SK-N-SH (cell line): ENCODE data around the gene IZUMO4. TPM values are rescaled to one million over a fixed set of nuclear protein-coding genes. Genes with fewer than 3 reads are reported as not detected.

ENCODE experiments used
- CTCF ChIA-PET: fragments of 300-600, 350-600 bp; formaldehyde crosslinking; extraction: SDS; loops from one replicate; lab custom pipeline; 2021; lab: Yijun Ruan, JAX
- POLR2A ChIA-PET: fragments of 350-600 bp; sonication (Branson Sonifier 250); formaldehyde crosslinking; extraction: SDS; loops from one replicate; lab custom pipeline; 2020; ENCODE audit warnings: antibody characterized with exemption, inconsistent platforms; lab: Yijun Ruan, JAX
- DNase-seq: peaks from one replicate; pipeline ENCODE4 v3.0.0; 2012
- H2AFZ ChIP-seq: fragments of 200-600 bp; sonication (generic); 2 replicates; pipeline ENCODE4 v1.8.1; 2016; ENCODE audit warnings: antibody characterized with exemption, mild to moderate bottlenecking, low read depth
- H3F3A ChIP-seq: fragments of 200-600 bp; sonication (generic); replicated peaks from 2 replicates; pipeline ENCODE3; 2016; ENCODE audit warnings: antibody characterized with exemption, mild to moderate bottlenecking; ENCODE audit not compliant: insufficient read depth
- H3K27ac ChIP-seq, 2 experiments: fragments of 200-500 bp in 1 of 2; fragments of 200-600 bp in 1 of 2; sonication (Bioruptor generic) in 1 of 2; sonication (generic), shearing (Covaris generic) in 1 of 2; 2 replicates each; pipeline versions ENCODE4 v1.5.1 to v1.6.1; 2014 to 2016; ENCODE audit warnings: low read depth in 2 of 2, inconsistent platforms in 1 of 2, low read length in 1 of 2, mild to moderate bottlenecking in 1 of 2, mixed read lengths in 1 of 2
- H3K27me3 ChIP-seq: fragments of 200-600 bp; sonication (generic), shearing (Covaris generic); 2 replicates; pipeline ENCODE4 v1.6.1; 2016; ENCODE audit warnings: mixed run types; ENCODE audit not compliant: insufficient read depth
- H3K36me3 ChIP-seq, 2 experiments: fragments of 200-500 bp in 1 of 2; fragments of 200-600 bp in 1 of 2; sonication (Bioruptor generic) in 1 of 2; sonication (generic) in 1 of 2; replicated peaks in 1 of 2; 2 replicates each; pipeline versions ENCODE3 to v1.5.1; 2014 to 2016; ENCODE audit warnings: low read length in 1 of 2, mild to moderate bottlenecking in 1 of 2; ENCODE audit not compliant: insufficient read depth in 2 of 2, control insufficient read depth in 1 of 2
- H3K4me1 ChIP-seq, 2 experiments: fragments of 200-500 bp in 1 of 2; fragments of 200-600 bp in 1 of 2; sonication (Bioruptor generic) in 1 of 2; sonication (generic), shearing (Covaris generic) in 1 of 2; 2 replicates each; pipeline versions ENCODE4 v1.5.1 to v1.6.1; 2014 to 2016; ENCODE audit warnings: low read depth in 1 of 2, low read length in 1 of 2, mixed run types in 1 of 2; ENCODE audit not compliant: insufficient read depth in 2 of 2, control insufficient read depth in 1 of 2
- H3K4me2 ChIP-seq: fragments of 200-600 bp; sonication (generic), shearing (Covaris generic); 2 replicates; pipeline ENCODE4 v1.6.1; 2017; ENCODE audit warnings: mixed run types
- H3K4me3 ChIP-seq, 2 experiments: fragments of 200-500 bp in 1 of 2; fragments of 200-600 bp in 1 of 2; sonication (Bioruptor generic) in 1 of 2; sonication (generic), shearing (Covaris generic) in 1 of 2; 2 replicates each; pipeline versions ENCODE4 v1.5.1 to v1.8.1; 2014 to 2016; ENCODE audit warnings: low read depth in 2 of 2, inconsistent platforms in 1 of 2, low read length in 1 of 2, mild to moderate bottlenecking in 1 of 2, mixed read lengths in 1 of 2, moderate library complexity in 1 of 2
- H3K79me2 ChIP-seq: fragments of 200-600 bp; sonication (generic); 2 replicates; pipeline ENCODE4 v1.8.1; 2017; ENCODE audit warnings: mild to moderate bottlenecking; ENCODE audit not compliant: insufficient read depth
- H3K9ac ChIP-seq: fragments of 200-600 bp; sonication (generic); 2 replicates; pipeline ENCODE4 v1.6.1; 2017; ENCODE audit warnings: mixed run types
- H3K9me2 ChIP-seq: fragments of 200-600 bp; sonication (generic); 2 replicates; pipeline ENCODE4 v1.6.1; 2017; ENCODE audit warnings: mixed run types
- H3K9me3 ChIP-seq: fragments of 200-600 bp; sonication (generic); 2 replicates; pipeline ENCODE4 v1.6.1; 2017; ENCODE audit warnings: mixed run types, mild to moderate bottlenecking, moderate library complexity
- H4K20me1 ChIP-seq: fragments of 200-600 bp; sonication (generic); 2 replicates; pipeline ENCODE4 v1.6.1; 2017; ENCODE audit warnings: mild to moderate bottlenecking, mixed run types; ENCODE audit not compliant: insufficient read depth
- ELF1 ChIP-seq: IDR thresholded peaks from 2 replicates; pipeline ENCODE4 v1.4.0; 2012
- EP300 ChIP-seq, 2 experiments: IDR thresholded peaks; 2 replicates each; pipeline versions ENCODE4 v1.4.0 to v1.6.1; 2012; ENCODE audit warnings: borderline replicate concordance in 1 of 2, low read depth in 1 of 2, low read length in 1 of 2
- EZH2phosphoT487 ChIP-seq: fragments of 200-600 bp; sonication (generic); IDR thresholded peaks from 2 replicates; pipeline ENCODE4 v1.6.1; 2017; ENCODE audit warnings: low read depth, mixed run types, mild to moderate bottlenecking, antibody characterized with exemption, moderate library complexity, borderline replicate concordance
- GATA2 ChIP-seq: sonication (generic); formaldehyde crosslinking; IDR thresholded peaks from 2 replicates; pipeline ENCODE4 v1.5.0; 2020; ENCODE audit warnings: mild to moderate bottlenecking, missing genetic modification reagents
- JUND ChIP-seq: IDR thresholded peaks from 2 replicates; pipeline ENCODE4 v1.4.0; 2012
- POLR2AphosphoS5 ChIP-seq: IDR thresholded peaks from 2 replicates; pipeline ENCODE4 v1.6.1; 2012; ENCODE audit warnings: low read depth, low read length
- RFX5 ChIP-seq: IDR thresholded peaks from 2 replicates; pipeline ENCODE4 v1.6.1; 2012; ENCODE audit warnings: mild to moderate bottlenecking, improper control_type of control experiment, low read length
- SIN3A ChIP-seq: IDR thresholded peaks from 2 replicates; pipeline ENCODE4 v1.6.1; 2012; ENCODE audit warnings: low read depth, mild to moderate bottlenecking, low read length, moderate library complexity, borderline replicate concordance
- TCF12 ChIP-seq: IDR thresholded peaks from 2 replicates; pipeline ENCODE4 v1.4.0; 2012
- WGBS: methylation state at CpG from one replicate; pipeline ENCODE4 v1.1.6; 2017; ENCODE audit warnings: low lambda C conversion rate; 5-methylcytosine and 5-hydroxymethylcytosine counted together
- polyA plus RNA-seq, 3 experiments: library from polyadenylated mRNA; depleted of rRNA; stranded (reverse); fragments of >200 nt; gene quantifications; 2 replicates each; pipeline ENCODE4 v1.2.3, GENCODE V29; 2012
- TF ChIP-seq, protein P1 (sequence below): fragments of 150-350 bp; IDR thresholded peaks from 2 replicates; pipeline ENCODE4 v1.6.1; 2016; ENCODE audit warnings: mild to moderate bottlenecking, low read depth, low read length
- TF ChIP-seq, protein P2 (sequence below): IDR thresholded peaks from 2 replicates; pipeline ENCODE4 v1.4.0; 2012; ENCODE audit warnings: low read depth, borderline replicate concordance
- TF ChIP-seq, protein P3 (sequence below): fragments of 150-350 bp; IDR thresholded peaks from 2 replicates; pipeline ENCODE4 v1.6.1; 2017; ENCODE audit warnings: antibody characterized with exemption, low read length, low read depth, borderline replicate concordance
- TF ChIP-seq, protein P4 (sequence below): IDR thresholded peaks from 2 replicates; pipeline ENCODE4 v1.4.0; 2012; ENCODE audit warnings: low read depth, borderline replicate concordance

IZUMO4 gene
- polyA plus RNA-seq, 1 of the 3 experiments (the other 2 are of a cell fraction) = 4.6 TPM

DNA sequence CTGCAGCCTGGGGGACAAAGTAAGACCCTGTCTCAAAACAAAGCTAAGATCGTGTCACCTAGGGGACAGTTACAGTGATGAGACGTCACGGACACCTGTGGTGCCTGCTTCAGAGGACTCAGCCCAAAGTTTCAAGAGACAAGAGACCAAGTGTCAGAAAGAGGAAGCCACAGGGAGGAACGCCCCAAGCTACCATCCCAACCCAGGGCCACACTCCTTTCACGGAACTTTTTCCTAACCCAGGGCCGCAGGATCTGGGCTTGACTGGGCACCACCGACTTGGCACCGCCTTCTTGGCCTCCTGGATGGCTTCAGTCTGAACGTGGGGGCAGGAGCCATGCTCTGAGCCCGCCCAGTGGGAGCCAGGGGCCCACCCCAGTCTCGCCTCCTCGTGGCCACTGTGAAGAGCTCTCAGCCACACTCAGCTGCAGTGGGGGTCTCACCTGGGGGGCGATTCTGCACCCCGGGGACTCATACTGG lies 9.1 kb upstream of the IZUMO4 start:
- no peak overlapping the region for H3K4me2 ChIP-seq
- H3K9me3 ChIP-seq = no peaks in the 10 kb centered on the region
- H4K20me1 ChIP-seq = no peaks in the 10 kb centered on the region
- no peak overlapping the region for H3K9ac ChIP-seq
- TF ChIP-seq, protein P1, sequence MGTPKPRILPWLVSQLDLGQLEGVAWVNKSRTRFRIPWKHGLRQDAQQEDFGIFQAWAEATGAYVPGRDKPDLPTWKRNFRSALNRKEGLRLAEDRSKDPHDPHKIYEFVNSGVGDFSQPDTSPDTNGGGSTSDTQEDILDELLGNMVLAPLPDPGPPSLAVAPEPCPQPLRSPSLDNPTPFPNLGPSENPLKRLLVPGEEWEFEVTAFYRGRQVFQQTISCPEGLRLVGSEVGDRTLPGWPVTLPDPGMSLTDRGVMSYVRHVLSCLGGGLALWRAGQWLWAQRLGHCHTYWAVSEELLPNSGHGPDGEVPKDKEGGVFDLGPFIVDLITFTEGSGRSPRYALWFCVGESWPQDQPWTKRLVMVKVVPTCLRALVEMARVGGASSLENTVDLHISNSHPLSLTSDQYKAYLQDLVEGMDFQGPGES = no peak
- TF ChIP-seq GATA2 (CRISPR knock-in tag) (no peak), ELF1 (no peak), TCF12 (no peak), SIN3A (no peak), EZH2phosphoT487 (no peak), JUND (no peak), POLR2AphosphoS5 (no peak), RFX5 (no peak), EP300 (IDR thresholded peaks at IDR 0.05; ENCODE audit: borderline replicate concordance in 1 of 2, low read depth in 1 of 2, low read length in 1 of 2) (no peak)
- TF ChIP-seq, protein P2, sequence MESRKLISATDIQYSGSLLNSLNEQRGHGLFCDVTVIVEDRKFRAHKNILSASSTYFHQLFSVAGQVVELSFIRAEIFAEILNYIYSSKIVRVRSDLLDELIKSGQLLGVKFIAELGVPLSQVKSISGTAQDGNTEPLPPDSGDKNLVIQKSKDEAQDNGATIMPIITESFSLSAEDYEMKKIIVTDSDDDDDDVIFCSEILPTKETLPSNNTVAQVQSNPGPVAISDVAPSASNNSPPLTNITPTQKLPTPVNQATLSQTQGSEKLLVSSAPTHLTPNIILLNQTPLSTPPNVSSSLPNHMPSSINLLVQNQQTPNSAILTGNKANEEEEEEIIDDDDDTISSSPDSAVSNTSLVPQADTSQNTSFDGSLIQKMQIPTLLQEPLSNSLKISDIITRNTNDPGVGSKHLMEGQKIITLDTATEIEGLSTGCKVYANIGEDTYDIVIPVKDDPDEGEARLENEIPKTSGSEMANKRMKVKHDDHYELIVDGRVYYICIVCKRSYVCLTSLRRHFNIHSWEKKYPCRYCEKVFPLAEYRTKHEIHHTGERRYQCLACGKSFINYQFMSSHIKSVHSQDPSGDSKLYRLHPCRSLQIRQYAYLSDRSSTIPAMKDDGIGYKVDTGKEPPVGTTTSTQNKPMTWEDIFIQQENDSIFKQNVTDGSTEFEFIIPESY = no peak
- TF ChIP-seq, protein P3, sequence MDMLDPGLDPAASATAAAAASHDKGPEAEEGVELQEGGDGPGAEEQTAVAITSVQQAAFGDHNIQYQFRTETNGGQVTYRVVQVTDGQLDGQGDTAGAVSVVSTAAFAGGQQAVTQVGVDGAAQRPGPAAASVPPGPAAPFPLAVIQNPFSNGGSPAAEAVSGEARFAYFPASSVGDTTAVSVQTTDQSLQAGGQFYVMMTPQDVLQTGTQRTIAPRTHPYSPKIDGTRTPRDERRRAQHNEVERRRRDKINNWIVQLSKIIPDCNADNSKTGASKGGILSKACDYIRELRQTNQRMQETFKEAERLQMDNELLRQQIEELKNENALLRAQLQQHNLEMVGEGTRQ = no peak
- TF ChIP-seq, protein P4, sequence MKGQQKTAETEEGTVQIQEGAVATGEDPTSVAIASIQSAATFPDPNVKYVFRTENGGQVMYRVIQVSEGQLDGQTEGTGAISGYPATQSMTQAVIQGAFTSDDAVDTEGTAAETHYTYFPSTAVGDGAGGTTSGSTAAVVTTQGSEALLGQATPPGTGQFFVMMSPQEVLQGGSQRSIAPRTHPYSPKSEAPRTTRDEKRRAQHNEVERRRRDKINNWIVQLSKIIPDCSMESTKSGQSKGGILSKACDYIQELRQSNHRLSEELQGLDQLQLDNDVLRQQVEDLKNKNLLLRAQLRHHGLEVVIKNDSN = no peak
- TF ChIP-seq, all 33 proteins: peak for 0
- peaks cover 16 to 25% of the 10 kb centered on the region in 2 experiments; a peak in 2 of 4 replicates for H3K4me1 ChIP-seq
- no peak overlapping the region for H3K4me3 ChIP-seq
- ChIA-PET POLR2A (no interaction called here), CTCF (interaction anchor here (1.4 to 2.0 kb wide), 3 partner anchors 18 to 68 kb away, joined by 3 to 12 read pairs (median 4); no protein-coding TSS in a partner anchor)
- peaks cover 5% of the 10 kb centered on the region for H3F3A ChIP-seq
- H2AFZ ChIP-seq = no peak overlapping the region
- no peak overlapping the region for H3K27ac ChIP-seq
- peak; percentile 12 for DNase-seq
- H3K79me2 ChIP-seq = peaks cover 70% of the 10 kb centered on the region
- H3K9me2 ChIP-seq = no peaks in the 10 kb centered on the region
- WGBS = 92% methylated on average over 7 of the region's 14 CpGs
- H3K36me3 ChIP-seq = peaks cover 0 to 8% of the 10 kb centered on the region in 2 experiments
- no peaks in the 10 kb centered on the region for H3K27me3 ChIP-seq
